HG03103 (cell line): ENCODE results near the gene CCNB3.

Experiments
- ATAC-seq: cut with Tn5 transposase; IDR thresholded peaks from one replicate; pipeline ENCODE4 v1.9.1; 2021; ENCODE audit warnings: low read depth; ENCODE audit not compliant: unreplicated experiment

The CCNB3 gene

GRCh38 chrX:50333308-50333707 is 128.7 kb downstream of the CCNB3 start:
- no peak for ATAC-seq

- ATAC-seq = no peak
These were observed 139.4 kb downstream of the CCNB3 start for GRCh38 chrX:50343917-50344316.

GRCh38 chrX:50372966-50373365 is 168.4 kb downstream of the CCNB3 start:
- ATAC-seq = no peak

GRCh38 chrX:50375481-50376267 is 171.1 kb downstream of the CCNB3 start:
- ATAC-seq = no peak

- ATAC-seq = no peak
These were observed 177.3 kb downstream of the CCNB3 start for GRCh38 chrX:50381729-50382415.

- no peak for ATAC-seq
These were observed 182.0 kb downstream of the CCNB3 start for GRCh38 chrX:50386520-50386919.

- ATAC-seq = no peak
These were observed 189.3 kb downstream of the CCNB3 start for GRCh38 chrX:50393902-50394301.
